ENCODE data around the gene NARF.

Gene NARF

DNA sequence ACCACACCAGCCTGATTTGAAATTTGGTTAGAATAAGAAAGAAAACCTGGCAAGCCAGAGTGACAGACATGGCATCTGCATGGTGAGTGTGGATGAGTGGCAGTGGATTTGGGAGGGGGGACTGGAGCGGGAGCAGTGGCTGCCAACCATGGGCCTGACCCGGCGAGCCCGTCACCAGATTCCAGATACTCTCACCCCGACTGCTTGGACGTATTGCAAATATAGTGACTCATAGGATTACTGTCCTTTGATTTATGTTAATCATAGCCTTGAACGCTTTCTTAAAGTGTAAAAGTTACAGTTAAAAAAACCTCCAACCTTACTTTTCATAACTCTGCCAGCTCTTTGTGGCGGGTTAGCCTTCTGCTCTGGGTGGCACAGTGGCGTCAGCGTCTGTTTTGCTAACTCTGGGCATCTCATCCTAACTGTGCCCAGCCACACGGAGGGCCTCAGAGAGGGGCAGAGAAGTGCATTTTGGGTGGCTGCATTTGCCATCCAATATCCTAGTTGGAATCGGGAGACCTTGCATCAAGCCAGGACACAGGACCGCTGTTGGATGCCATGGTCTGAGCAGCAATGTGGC lies 34.2 kb downstream of the NARF start:
- Histone ChIP-seq H3K4ac (ENCODE audit: low read depth, low read length) (no peak overlapping the region), H3K4me2 (ENCODE audit: low read length) (no peak overlapping the region), H3K27ac (ENCODE audit: low read depth, low read length) (no peak overlapping the region), H4K8ac (ENCODE audit: low read depth, low read length) (no peak overlapping the region), H3K79me2 (ENCODE audit: control insufficient read depth, insufficient read depth, low read length) (no peaks in the 10 kb centered on the region), H2BK120ac (ENCODE audit: low read depth, low read length) (no peak overlapping the region), H3K79me1 (ENCODE audit: low read length) (no peaks in the 10 kb centered on the region), H3K56ac (ENCODE audit: low read length) (no peak overlapping the region), H3K36me3 (ENCODE audit: control insufficient read depth, insufficient read depth, low read length) (peaks cover 3% of the 10 kb centered on the region), H2BK15ac (replicated peaks; ENCODE audit: low read depth) (no peak overlapping the region), H3K23ac (ENCODE audit: low read length) (no peak overlapping the region), H4K5ac (ENCODE audit: low read length) (no peak overlapping the region), H3K27me3 (ENCODE audit: insufficient read depth, low read length, poor library complexity) (no peaks in the 10 kb centered on the region), H2AK5ac (ENCODE audit: low read length) (no peak overlapping the region), H3K4me3 (ENCODE audit: low read length) (no peak overlapping the region), H3K18ac (ENCODE audit: low read length) (no peak overlapping the region), H2BK5ac (ENCODE audit: low read length) (no peak overlapping the region), H3K9ac (ENCODE audit: low read length) (no peak overlapping the region), H3K4me1 (ENCODE audit: control insufficient read depth, low read depth, low read length) (no peaks in the 10 kb centered on the region)
- no peak for DNase-seq
- no CpG with 5 or more reads among the region's 13 CpGs for WGBS (ENCODE audit: extremely low coverage, insufficient coverage, low lambda C conversion rate)

DNA sequence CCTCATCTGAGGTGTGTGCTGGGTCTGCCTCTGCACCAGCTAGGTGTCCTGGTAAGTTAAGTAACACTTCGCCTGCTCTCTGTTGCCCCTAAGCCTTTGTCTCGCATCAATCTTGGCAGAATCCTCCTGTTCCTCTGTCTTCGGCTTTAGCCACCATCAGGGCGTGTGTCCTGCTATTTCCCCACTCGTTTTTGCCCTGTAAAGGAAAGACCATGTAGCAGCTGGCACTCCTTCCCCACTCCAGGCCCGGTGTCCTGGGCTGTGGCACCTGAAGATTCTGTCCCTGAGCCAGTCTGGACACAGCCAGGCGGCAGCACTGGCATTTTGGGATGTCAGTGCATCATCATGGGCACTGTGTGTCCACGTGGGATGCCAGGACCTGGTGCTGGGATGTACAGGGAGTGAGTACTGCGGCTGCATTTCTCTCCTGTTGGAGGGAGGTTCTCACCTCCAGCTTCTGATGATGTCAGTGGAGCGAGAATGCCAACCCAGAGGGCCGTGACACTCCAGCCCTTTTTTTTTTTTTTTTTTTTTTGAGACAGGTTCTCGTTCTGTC lies 34.8 kb downstream of the NARF start:
- Histone ChIP-seq H3K4me3 (ENCODE audit: low read length) (no peak overlapping the region), H3K9ac (ENCODE audit: low read length) (no peak overlapping the region), H3K4ac (ENCODE audit: low read depth, low read length) (no peak overlapping the region), H3K4me2 (ENCODE audit: low read length) (no peak overlapping the region), H3K79me1 (ENCODE audit: low read length) (no peaks in the 10 kb centered on the region), H2BK15ac (replicated peaks; ENCODE audit: low read depth) (no peak overlapping the region), H3K23ac (ENCODE audit: low read length) (no peak overlapping the region), H3K27ac (ENCODE audit: low read depth, low read length) (no peak overlapping the region), H4K5ac (ENCODE audit: low read length) (no peak overlapping the region), H3K18ac (ENCODE audit: low read length) (no peak overlapping the region), H3K56ac (ENCODE audit: low read length) (no peak overlapping the region), H3K4me1 (ENCODE audit: control insufficient read depth, low read depth, low read length) (no peaks in the 10 kb centered on the region), H4K8ac (ENCODE audit: low read depth, low read length) (no peak overlapping the region), H3K27me3 (ENCODE audit: insufficient read depth, low read length, poor library complexity) (no peaks in the 10 kb centered on the region), H3K79me2 (ENCODE audit: control insufficient read depth, insufficient read depth, low read length) (no peaks in the 10 kb centered on the region), H3K36me3 (ENCODE audit: control insufficient read depth, insufficient read depth, low read length) (no peaks in the 10 kb centered on the region), H2AK5ac (ENCODE audit: low read length) (no peak overlapping the region), H2BK5ac (ENCODE audit: low read length) (no peak overlapping the region), H2BK120ac (ENCODE audit: low read depth, low read length) (no peak overlapping the region)
- WGBS (ENCODE audit: extremely low coverage, insufficient coverage, low lambda C conversion rate), result no CpG with 5 or more reads among the region's 12 CpGs
- peak; percentile 19 for DNase-seq

DNA sequence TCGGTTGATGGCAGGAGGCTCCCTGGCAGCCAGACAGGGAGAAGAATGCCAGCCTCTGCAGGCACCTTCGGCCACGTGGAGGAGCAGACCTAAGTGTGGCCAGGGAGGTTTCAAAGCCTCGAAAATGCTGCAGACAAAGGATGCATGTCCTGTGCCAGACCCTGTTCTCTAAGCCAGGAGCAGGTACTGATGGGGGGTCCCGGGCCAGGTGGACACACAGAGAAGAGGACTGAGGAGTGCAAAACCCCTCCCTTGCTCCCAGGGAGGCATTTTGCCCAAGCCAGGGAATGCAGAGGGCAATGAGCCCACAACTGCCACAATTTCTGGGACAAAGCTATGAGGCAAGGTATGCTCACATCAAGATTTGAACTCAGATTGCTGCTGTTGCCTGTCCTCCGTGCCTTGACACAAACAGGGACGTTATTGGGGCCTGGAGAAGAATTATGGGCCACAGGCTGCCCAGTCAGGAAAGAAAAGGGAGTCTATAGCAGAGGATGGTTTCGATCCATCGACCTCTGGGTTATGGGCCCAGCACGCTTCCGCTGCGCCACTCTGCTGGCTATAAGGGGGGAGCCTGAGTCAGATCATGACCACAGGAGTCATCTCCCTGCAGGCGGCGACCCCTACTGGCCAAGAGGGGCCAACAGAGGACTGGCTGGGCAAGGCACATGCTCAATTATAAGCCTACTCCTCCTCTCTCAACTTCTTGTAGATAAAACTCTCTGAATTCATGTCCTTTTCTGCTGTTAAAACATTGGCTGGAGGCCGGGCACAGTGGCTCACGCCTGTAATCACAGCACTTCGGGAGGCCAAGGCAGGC lies 35.9 kb downstream of the NARF start:
- Histone ChIP-seq H3K27ac (ENCODE audit: low read depth, low read length) (no peak overlapping the region), H3K79me1 (ENCODE audit: low read length) (no peaks in the 10 kb centered on the region), H3K4ac (ENCODE audit: low read depth, low read length) (no peak overlapping the region), H2BK15ac (replicated peaks; ENCODE audit: low read depth) (no peak overlapping the region), H2BK120ac (ENCODE audit: low read depth, low read length) (no peak overlapping the region), H3K18ac (ENCODE audit: low read length) (no peak overlapping the region), H3K9ac (ENCODE audit: low read length) (no peak overlapping the region), H3K4me2 (ENCODE audit: low read length) (peak overlapping the region; percentile 16), H2BK5ac (ENCODE audit: low read length) (no peak overlapping the region), H3K4me3 (ENCODE audit: low read length) (no peak overlapping the region), H3K4me1 (ENCODE audit: control insufficient read depth, low read depth, low read length) (no peaks in the 10 kb centered on the region), H3K23ac (ENCODE audit: low read length) (no peak overlapping the region), H3K27me3 (ENCODE audit: insufficient read depth, low read length, poor library complexity) (no peaks in the 10 kb centered on the region), H4K8ac (ENCODE audit: low read depth, low read length) (no peak overlapping the region), H3K36me3 (ENCODE audit: control insufficient read depth, insufficient read depth, low read length) (no peaks in the 10 kb centered on the region), H3K79me2 (ENCODE audit: control insufficient read depth, insufficient read depth, low read length) (no peaks in the 10 kb centered on the region), H3K56ac (ENCODE audit: low read length) (no peak overlapping the region), H2AK5ac (ENCODE audit: low read length) (no peak overlapping the region), H4K5ac (ENCODE audit: low read length) (no peak overlapping the region)
- peak; percentile 99 for DNase-seq
- no CpG with 5 or more reads among the region's 17 CpGs for WGBS (ENCODE audit: extremely low coverage, insufficient coverage, low lambda C conversion rate)

DNA sequence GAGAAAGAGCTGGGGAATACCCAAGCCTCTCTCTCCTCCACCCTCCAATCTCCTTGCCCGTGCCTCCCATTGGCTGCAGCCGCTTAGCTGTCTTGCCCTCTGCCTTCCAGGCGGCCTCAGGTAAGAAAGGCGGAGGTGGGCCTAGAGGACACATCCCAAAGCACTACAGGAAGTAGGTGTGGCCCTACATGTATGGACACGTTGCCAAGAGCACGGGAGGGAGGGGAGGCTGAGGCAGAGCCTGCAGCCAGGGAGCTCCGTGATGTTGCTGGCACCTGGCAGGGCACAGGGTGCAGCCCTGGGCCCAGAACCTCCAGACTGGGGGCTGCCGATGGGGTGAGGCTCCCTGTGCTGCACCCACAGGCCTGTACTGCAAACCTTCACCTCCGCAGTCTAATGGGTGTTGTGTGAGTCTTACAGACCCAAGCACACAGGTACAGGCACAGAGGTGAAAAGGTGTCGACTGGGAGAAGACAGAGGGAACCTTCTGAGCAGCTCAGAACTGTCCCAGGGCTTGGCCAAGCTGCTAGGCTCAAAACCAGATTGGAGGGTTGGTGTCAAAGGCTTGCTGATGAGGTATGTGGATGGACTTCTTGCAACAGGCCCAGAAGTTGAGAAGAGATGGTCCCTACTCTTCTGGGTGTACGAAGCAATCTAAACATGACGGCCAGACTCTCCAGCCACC lies 37.4 kb downstream of the NARF start:
- Histone ChIP-seq H3K56ac (ENCODE audit: low read length) (peak overlapping the region; percentile 67), H2BK15ac (replicated peaks; ENCODE audit: low read depth) (no peak overlapping the region), H2BK120ac (ENCODE audit: low read depth, low read length) (no peak overlapping the region), H4K5ac (ENCODE audit: low read length) (no peak overlapping the region), H3K4ac (ENCODE audit: low read depth, low read length) (no peak overlapping the region), H3K4me3 (ENCODE audit: low read length) (no peak overlapping the region), H3K18ac (ENCODE audit: low read length) (no peak overlapping the region), H4K8ac (ENCODE audit: low read depth, low read length) (no peak overlapping the region), H3K4me2 (ENCODE audit: low read length) (no peak overlapping the region), H3K4me1 (ENCODE audit: control insufficient read depth, low read depth, low read length) (no peaks in the 10 kb centered on the region), H3K23ac (ENCODE audit: low read length) (no peak overlapping the region), H3K27me3 (ENCODE audit: insufficient read depth, low read length, poor library complexity) (no peaks in the 10 kb centered on the region), H3K36me3 (ENCODE audit: control insufficient read depth, insufficient read depth, low read length) (no peaks in the 10 kb centered on the region), H2AK5ac (ENCODE audit: low read length) (no peak overlapping the region), H3K79me2 (ENCODE audit: control insufficient read depth, insufficient read depth, low read length) (no peaks in the 10 kb centered on the region), H3K79me1 (ENCODE audit: low read length) (no peaks in the 10 kb centered on the region), H3K9ac (ENCODE audit: low read length) (no peak overlapping the region), H3K27ac (ENCODE audit: low read depth, low read length) (no peak overlapping the region), H2BK5ac (ENCODE audit: low read length) (no peak overlapping the region)
- DNase-seq, result peak; percentile 68
- WGBS (ENCODE audit: extremely low coverage, insufficient coverage, low lambda C conversion rate), result no CpG with 5 or more reads among the region's 12 CpGs

DNA sequence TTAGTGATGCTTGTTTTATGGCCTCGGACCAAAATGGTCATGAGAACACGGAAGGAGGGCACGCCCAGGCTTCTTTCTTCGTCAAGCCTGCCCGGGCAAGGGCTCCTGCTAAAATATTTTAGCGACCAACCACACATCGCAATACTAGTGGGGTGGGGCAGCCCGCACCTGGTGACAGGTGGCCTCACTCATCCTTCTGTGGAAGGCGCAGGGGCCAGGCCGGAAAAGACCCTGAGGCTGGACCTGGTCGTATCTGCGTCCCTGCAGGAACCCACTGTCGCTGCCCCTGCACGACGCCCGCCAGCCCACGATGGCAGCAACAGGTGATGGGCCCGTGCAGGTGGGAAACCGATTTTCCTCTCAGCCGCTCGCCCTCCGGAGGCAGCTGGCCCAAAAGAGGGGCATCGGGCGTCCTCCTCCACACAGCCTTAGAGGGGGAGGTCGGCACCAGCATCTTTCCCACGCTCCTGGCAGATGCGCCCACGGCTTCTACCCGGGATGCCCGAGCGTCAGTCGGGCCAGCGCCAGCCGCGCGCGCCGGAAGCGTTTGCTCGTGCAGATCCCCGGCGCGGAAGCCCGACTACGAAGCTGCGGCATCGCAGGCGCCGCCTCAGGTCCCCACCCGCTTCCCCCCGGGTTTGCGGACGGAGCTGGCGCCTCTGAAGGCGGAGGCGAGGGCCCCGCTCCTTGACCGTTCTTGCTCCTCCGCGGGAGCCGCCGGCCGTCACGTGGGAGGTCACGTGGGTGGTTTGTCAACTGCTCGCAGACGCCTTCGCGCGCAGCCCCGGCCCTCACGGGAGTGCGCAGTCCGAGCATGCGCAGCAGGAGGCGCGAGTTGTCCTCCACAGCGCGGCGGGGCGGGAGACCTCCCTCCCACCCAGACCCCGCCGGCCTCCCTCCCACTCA lies 38.2 kb downstream of the NARF start:
- Histone ChIP-seq H2AK5ac (ENCODE audit: low read length) (no peak overlapping the region), H3K18ac (ENCODE audit: low read length) (no peak overlapping the region), H3K56ac (ENCODE audit: low read length) (peak overlapping the region; percentile 85), H4K8ac (ENCODE audit: low read depth, low read length) (no peak overlapping the region), H3K4ac (ENCODE audit: low read depth, low read length) (no peak overlapping the region), H3K9ac (ENCODE audit: low read length) (peak overlapping the region; percentile 73), H2BK120ac (ENCODE audit: low read depth, low read length) (no peak overlapping the region), H3K79me2 (ENCODE audit: control insufficient read depth, insufficient read depth, low read length) (no peaks in the 10 kb centered on the region), H2BK15ac (replicated peaks; ENCODE audit: low read depth) (no peak overlapping the region), H3K36me3 (ENCODE audit: control insufficient read depth, insufficient read depth, low read length) (no peaks in the 10 kb centered on the region), H4K5ac (ENCODE audit: low read length) (no peak overlapping the region), H3K27me3 (ENCODE audit: insufficient read depth, low read length, poor library complexity) (no peaks in the 10 kb centered on the region), H3K4me1 (ENCODE audit: control insufficient read depth, low read depth, low read length) (no peaks in the 10 kb centered on the region), H3K79me1 (ENCODE audit: low read length) (no peaks in the 10 kb centered on the region), H3K27ac (ENCODE audit: low read depth, low read length) (no peak overlapping the region), H3K23ac (ENCODE audit: low read length) (no peak overlapping the region), H3K4me3 (ENCODE audit: low read length) (peak overlapping the region; percentile 47), H3K4me2 (ENCODE audit: low read length) (peak overlapping the region; percentile 74), H2BK5ac (ENCODE audit: low read length) (no peak overlapping the region)
- WGBS (ENCODE audit: extremely low coverage, insufficient coverage, low lambda C conversion rate), result no CpG with 5 or more reads among the region's 83 CpGs
- peak; percentile 93 for DNase-seq
